ENCODE results near the gene CUL2. TPM values are rescaled to one million over a fixed set of nuclear protein-coding genes. Genes with fewer than 3 reads are reported as not detected.
"Not testable (repeated sequence)": the region's sequence is repeated elsewhere in the genome, so short reads cannot be mapped to it uniquely, and the experiment has no call there.

Gene CUL2
- total and polyA plus RNA-seq, 11 donors = 7.1 to 42.2 (median 31.6) TPM

- intact Hi-C loops (cut with DNase I) = no loop called here
- peak; percentile 10 to 49 (median 30) for ATAC-seq
- Histone ChIP-seq H3K9me3 (peaks cover 0 to 7% (median 0%) of the 10 kb centered on the region in 12 donors), H3K4me1 (peaks cover 4 to 46% (median 35%) of the 10 kb centered on the region in 12 donors), H3K27me3 (no peaks in the 10 kb centered on the region), H3K36me3 (no peaks in the 10 kb centered on the region), H3K27ac (peak overlapping the region; percentile 90 to 99 (median 97)), H3K4me3 (peak overlapping the region; percentile 74 to 97 (median 91))
- DNase-seq = no peak
- no peak for TF ChIP-seq CTCF (IDR thresholded peaks at IDR 0.05)
- TF ChIP-seq POLR2A (IDR thresholded peaks at IDR 0.05) = no peak
- WGBS, 4 donors = 0 to 1% (median 0%) methylated on average over 20 to 27 of the region's 27 CpGs
These were observed 455 bp downstream of the CUL2 start for GRCh38 chr10:35089611-35090161.

- WGBS, 4 donors = 94 to 100% (median 97%) methylated on average over 1 of the region's 1 CpG
- ATAC-seq (no peak), DNase-seq (no peak)
- Histone ChIP-seq H3K27me3 (no peaks in the 10 kb centered on the region), H3K36me3 (peaks cover 0 to 3% (median 0%) of the 10 kb centered on the region in 9 donors), H3K4me3 (no peak overlapping the region), H3K27ac (no peak overlapping the region), H3K4me1 (peaks cover 0 to 31% (median 16%) of the 10 kb centered on the region in 12 donors), H3K9me3 (peaks cover 0 to 14% (median 0%) of the 10 kb centered on the region in 12 donors)
- TF ChIP-seq POLR2A (IDR thresholded peaks at IDR 0.05) (no peak), CTCF (IDR thresholded peaks at IDR 0.05) (no peak)
- intact Hi-C loops (cut with DNase I) = no loop called here
These were observed 6.9 kb downstream of the CUL2 start for GRCh38 chr10:35083242-35083641.

- 91 to 100% (median 100%) methylated on average over 1 of the region's 1 CpG for WGBS, 4 donors
- Histone ChIP-seq H3K36me3 (peaks cover 0 to 17% (median 8%) of the 10 kb centered on the region in 9 donors), H3K9me3 (peaks cover 0 to 14% (median 0%) of the 10 kb centered on the region in 12 donors)
- H3K4me1 ChIP-seq; H3K27me3 ChIP-seq; DNase-seq; H3K4me3 ChIP-seq; ATAC-seq; intact Hi-C loops (cut with DNase I); H3K27ac ChIP-seq: not testable (repeated sequence)
These were observed 9.9 kb downstream of the CUL2 start for GRCh38 chr10:35080261-35080660.

GRCh38 chr10:35079763-35080162 is 10.4 kb downstream of the CUL2 start:
- H3K4me1 ChIP-seq = peaks cover 0 to 4% (median 0%) of the 10 kb centered on the region in 12 donors
- H3K4me3 ChIP-seq = no peak overlapping the region
- no peak overlapping the region for H3K27ac ChIP-seq
- DNase-seq (no peak), ATAC-seq (no peak)
- WGBS, 4 donors = 82 to 87% (median 85%) methylated on average over 3 of the region's 3 CpGs
- H3K36me3 ChIP-seq = peaks cover 0 to 17% (median 8%) of the 10 kb centered on the region in 9 donors
- no peaks in the 10 kb centered on the region for H3K27me3 ChIP-seq
- peaks cover 0 to 14% (median 0%) of the 10 kb centered on the region in 12 donors for H3K9me3 ChIP-seq
- intact Hi-C loops (cut with DNase I) = no loop called here
- no peak for TF ChIP-seq POLR2A (IDR thresholded peaks at IDR 0.05)
- no peak for TF ChIP-seq CTCF (IDR thresholded peaks at IDR 0.05)

GRCh38 chr10:35079265-35079664 is 10.9 kb downstream of the CUL2 start:
- H3K27ac ChIP-seq = no peak overlapping the region
- peaks cover 0 to 4% (median 0%) of the 10 kb centered on the region in 12 donors for H3K4me1 ChIP-seq
- TF ChIP-seq CTCF (IDR thresholded peaks at IDR 0.05) (no peak), POLR2A (IDR thresholded peaks at IDR 0.05) (no peak)
- DNase-seq (no peak), ATAC-seq (no peak)
- intact Hi-C loops (cut with DNase I) = no loop called here
- peaks cover 0 to 17% (median 8%) of the 10 kb centered on the region in 9 donors for H3K36me3 ChIP-seq
- WGBS, 4 donors = 91 to 96% (median 93%) methylated on average over 4 of the region's 4 CpGs
- H3K4me3 ChIP-seq = no peak overlapping the region
- no peaks in the 10 kb centered on the region for H3K27me3 ChIP-seq
- peaks cover 0 to 14% (median 0%) of the 10 kb centered on the region in 12 donors for H3K9me3 ChIP-seq
